GM12873 (cell line): Measurements from ENCODE around the gene RFK.

Experiments
- TF ChIP-seq, protein P1 (sequence below): IDR thresholded peaks from 2 replicates; pipeline ENCODE4 v1.5.1; 2012; ENCODE audit warnings: low read depth, mild to moderate bottlenecking, moderate library complexity, low read length, control low read depth; ENCODE audit not compliant: insufficient read depth; ENCODE audit errors: missing control alignments

The RFK gene

GRCh38 chr9:76415731-76416130 is 21.5 kb upstream of the RFK start:
- TF ChIP-seq, protein P1, sequence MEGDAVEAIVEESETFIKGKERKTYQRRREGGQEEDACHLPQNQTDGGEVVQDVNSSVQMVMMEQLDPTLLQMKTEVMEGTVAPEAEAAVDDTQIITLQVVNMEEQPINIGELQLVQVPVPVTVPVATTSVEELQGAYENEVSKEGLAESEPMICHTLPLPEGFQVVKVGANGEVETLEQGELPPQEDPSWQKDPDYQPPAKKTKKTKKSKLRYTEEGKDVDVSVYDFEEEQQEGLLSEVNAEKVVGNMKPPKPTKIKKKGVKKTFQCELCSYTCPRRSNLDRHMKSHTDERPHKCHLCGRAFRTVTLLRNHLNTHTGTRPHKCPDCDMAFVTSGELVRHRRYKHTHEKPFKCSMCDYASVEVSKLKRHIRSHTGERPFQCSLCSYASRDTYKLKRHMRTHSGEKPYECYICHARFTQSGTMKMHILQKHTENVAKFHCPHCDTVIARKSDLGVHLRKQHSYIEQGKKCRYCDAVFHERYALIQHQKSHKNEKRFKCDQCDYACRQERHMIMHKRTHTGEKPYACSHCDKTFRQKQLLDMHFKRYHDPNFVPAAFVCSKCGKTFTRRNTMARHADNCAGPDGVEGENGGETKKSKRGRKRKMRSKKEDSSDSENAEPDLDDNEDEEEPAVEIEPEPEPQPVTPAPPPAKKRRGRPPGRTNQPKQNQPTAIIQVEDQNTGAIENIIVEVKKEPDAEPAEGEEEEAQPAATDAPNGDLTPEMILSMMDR = no peak

DNA sequence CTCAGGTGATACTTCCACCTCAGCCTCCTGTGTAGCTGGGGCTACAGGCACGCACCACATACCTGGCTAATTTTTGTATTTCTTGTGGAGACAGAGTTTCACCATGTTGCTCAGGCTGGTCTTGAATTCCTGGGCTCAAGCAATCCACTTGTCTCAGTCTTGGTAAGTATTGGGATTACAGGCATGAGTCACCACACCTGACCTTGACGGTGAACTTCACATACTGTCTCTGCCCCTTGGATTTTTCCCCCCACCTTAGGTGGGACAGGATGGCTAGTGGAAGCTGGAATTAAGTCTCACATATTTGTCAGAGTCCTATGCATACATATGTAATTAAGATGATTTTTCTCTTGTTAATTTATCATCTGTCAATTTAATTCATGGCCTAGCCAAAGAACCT is 20.9 kb upstream of the RFK start:
- TF ChIP-seq, protein P1 = no peak

DNA sequence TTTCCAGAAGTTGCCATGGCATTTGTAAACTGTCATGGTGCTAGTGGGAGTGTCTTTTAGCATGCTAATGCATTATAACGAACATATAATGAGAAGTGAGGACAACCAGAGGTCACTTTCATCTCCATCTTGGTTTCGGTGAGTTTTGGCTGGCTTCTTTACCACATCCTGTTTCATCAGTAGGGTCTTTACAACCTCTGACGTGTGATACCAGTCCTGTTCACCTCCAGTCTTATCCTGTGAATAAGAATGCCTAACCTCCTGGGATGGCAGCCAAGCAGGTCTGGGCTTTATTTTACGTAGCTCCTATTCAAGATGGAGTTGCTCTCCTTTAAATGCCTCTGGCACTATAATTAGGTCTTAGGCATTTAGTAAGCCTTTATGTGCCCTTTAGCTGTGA is 20.4 kb upstream of the RFK start:
- TF ChIP-seq, protein P1 = no peak

- TF ChIP-seq, protein P1 = no peak
Observed at GRCh38 chr9:76413658-76414057, 19.4 kb upstream of the RFK start.

GRCh38 chr9:76412638-76413037 is 18.4 kb upstream of the RFK start:
- TF ChIP-seq, protein P1 = no peak

GRCh38 chr9:76405868-76406267 is 11.6 kb upstream of the RFK start:
- TF ChIP-seq, protein P1 = no peak

GRCh38 chr9:76405340-76405739 is 11.1 kb upstream of the RFK start:
- TF ChIP-seq, protein P1 = no peak
